HG03442 (cell line): ENCODE measurements around the gene KLF15.

ENCODE experiments used
- ATAC-seq: cut with Tn5 transposase; IDR thresholded peaks from one replicate; pipeline ENCODE4 v1.9.1; 2021; ENCODE audit warnings: mild to moderate bottlenecking, moderate library complexity; ENCODE audit not compliant: unreplicated experiment

Gene KLF15

GRCh38 chr3:126357295-126358037 is at the start of gene KLF15:
KLF15 (minus strand) TSS chr3:126357408; CDS start chr3:126352922, 4,486 bp downstream.
- ATAC-seq = peak; percentile 79

DNA sequence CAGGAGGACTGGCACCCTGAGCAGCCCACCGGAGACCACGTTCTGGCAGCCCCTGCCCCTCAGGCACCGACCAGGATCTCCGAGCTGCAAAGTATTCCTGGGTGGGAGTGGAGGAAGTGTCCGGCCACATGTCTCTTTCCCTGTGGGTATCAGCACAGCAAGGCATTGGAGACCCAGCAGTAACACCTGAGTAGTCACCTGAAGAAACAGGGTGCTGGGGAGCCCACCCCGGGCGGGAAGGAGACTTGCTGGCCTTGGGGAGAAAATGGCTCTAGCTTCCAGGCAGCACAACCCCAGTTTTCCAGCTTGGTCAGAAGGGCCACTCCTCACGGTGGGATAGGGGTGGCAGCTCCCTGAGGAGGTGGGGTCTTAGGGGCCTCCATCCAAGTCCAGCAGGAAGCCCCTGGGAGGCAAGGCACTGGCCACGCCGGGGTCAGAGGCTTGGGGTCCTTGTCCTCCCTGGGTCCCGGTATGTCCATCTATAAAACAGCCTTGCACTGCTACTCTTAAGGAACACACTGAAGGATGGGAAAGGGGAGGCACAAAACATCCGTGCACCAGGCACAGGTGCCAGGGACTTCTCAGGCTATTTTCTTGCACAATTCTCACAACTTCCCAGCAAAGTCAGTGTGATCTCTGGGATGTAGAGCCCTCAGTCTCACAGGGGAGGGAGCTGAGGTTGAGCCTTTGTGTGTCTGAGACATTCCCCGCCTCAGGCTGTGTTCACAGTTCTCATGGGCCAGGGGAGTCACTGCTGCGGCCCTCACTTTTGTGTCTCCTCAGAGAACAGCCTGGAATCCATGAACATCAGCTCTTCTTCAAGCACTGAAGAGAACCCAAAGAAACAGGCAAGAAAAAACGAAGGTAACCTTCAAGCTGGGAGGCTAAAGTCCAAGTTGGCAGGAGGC is 49.4 kb upstream of the KLF15 start:
- no peak for ATAC-seq

- ATAC-seq = no peak
These were observed 45.6 kb upstream of the KLF15 start for GRCh38 chr3:126402666-126403302.

DNA sequence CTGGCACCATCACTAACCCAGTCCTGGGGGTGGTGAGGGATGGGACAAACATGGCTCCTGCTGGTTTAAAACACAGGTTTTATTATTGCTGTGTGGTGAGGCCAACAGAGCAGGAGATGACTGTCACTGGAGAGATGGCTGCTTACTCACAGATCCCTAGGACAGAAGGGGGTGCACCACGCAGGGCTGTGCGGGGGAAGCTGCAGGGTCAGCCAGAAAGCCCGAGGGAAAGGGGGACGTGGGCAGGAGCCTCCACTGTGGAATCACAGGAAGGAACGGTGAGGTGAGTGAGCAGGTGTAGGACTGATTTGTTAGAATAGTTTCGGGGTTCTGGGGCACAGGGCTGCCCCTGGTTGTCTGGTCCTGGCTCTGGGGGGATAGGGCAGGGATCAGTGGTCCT is 45.0 kb upstream of the KLF15 start:
- no peak for ATAC-seq

DNA sequence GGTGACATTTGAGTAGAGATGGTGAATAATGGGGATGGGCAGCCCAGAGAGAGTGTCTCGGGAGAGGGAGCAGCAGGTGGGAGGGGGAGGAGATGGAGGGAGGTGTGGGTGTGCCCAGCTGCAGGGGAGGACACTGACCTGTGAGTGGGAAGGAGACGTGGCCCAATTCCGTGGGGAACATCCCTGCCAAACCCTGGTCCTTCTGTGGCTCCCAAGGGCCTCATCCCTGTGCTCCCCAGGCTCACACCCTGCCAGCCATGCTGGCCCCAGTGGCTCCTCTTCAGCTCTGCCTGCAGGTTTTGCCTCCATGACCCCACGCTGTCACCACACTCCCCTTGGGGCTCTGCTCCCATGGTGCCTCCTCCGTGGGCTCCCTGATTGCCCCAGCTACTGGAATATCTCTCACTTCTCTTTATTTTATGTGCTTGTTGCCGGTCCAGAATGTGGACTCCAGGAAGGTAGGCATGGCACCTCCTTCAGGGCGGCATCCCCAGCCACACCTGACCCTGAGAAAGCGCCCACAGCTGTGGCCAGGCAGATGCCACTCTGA is 44.5 kb upstream of the KLF15 start:
- ATAC-seq = no peak

GRCh38 chr3:126399756-126400155 is 42.5 kb upstream of the KLF15 start:
- no peak for ATAC-seq

DNA sequence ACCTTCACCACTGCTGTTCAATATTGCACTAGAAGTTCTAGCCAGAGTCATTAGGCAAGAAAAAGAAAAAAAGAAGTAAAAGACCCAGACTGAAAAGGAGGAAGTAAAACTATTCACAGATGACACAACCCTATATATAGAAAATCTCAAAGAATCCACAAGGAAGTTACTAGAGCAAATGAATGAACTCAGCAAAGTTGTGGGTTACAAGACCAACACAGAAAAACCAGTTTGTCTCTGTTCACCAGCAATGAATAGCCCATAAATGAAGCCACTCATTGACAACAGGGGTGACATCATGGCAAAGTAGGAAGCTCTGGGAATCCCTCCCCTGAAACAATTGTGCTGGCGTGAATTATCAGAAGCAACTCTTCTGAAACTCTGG is 42.1 kb upstream of the KLF15 start:
- ATAC-seq = no peak

DNA sequence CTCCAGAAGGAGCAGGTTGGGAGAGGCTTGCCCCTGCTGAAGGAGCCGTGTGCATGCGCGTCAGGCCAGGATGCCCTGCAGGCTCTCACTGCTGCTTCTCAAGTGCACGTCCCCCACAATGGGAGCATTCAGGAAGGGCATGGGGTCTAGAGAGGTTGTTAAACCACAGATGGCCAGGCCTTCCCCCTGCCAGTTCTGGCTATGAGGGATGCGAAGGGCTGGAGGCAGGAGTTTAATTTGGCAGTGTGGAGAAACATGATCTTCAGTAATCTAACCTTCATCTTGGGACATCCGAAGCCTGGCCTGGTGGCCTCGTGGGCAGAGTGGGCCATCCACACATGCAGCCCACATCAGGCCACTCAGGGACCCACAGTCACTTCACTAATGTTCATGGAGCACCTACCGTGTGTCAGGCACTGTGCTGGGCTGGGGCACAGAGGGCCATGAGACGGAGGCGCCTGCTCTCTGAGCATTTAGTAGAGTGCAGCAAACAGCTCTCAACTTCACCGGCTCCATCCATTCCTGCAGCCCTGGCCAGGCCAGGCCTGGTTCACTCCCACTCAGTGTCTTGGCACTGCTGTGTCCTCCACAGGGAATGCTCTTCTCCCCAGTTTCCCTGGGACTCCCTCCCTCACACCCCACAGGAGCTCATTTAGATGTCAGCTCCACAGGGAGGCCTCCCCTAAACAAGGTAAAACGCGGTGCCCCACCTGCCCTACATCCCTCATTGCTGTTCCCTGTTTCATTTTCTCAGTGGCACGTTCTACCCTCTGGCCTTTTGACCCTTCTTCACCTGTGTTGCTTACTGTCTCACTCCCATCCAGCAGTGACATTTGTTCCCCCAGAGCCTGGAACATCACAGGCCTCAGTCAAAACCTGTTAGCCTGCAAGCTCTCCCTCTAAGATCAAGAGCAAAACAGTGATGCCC is 41.5 kb upstream of the KLF15 start:
- no peak for ATAC-seq

DNA sequence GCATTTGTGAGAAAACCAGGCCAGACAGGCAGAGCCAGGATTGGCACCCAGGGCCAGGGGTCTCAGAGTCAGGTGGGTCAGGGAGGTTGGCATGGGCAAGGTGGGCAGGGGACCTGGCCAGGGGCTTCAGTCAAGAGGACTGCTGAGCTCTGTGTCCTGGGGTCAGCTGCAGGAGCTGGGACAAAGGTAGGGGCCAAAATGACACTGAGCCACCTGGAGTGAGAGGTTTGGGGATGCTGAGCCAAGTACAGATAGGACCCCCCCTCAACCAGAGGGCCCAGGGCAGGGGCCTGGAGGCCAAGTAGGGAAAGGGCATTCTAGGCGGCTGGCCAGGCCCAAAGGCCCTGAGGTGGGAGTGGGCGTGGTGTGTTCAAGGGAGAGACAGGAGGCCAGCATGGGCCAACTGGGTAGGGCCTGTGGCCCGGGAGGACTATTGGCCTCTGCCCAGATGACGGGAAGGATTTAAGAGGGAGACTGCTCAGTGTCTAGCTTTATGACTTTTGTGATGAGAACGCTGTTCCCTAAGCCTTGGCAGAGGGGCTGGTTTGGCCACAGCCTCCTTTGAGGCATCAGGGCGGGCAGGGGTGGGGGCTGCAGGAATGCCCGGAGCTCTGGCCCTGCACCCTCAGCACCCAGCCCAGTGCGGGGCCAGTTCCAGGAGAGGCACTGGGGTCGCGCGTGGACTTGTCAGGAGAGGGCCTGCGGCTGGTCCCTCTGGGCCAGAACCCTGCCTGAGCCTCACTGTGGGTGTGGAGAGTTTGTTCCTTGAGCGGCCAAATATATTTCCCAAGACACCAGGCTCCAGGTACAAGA is 40.6 kb upstream of the KLF15 start:
- no peak for ATAC-seq

DNA sequence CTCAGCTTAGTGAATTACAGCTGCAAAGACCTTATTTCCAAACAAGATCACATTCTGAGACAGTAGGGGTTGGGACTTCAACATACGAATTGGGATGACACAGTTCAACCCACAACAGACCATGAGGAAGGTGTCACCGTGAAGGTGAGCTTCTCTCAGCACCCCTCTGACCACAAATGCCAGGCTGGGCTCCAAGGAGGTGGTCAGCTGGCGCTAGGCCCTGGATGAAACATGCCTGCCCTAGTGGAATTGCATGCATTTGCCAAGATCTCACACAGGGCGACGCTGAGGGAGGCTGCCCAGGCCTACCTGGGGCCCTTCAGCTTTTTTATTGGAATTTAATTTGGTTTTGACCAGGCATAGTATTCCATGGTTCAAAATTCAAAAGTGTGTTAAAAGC is 39.3 kb upstream of the KLF15 start:
- no peak for ATAC-seq

- no peak for ATAC-seq
These were observed 38.8 kb upstream of the KLF15 start for GRCh38 chr3:126395846-126396513.

- no peak for ATAC-seq
These were observed 37.7 kb upstream of the KLF15 start for GRCh38 chr3:126394977-126395321.

DNA sequence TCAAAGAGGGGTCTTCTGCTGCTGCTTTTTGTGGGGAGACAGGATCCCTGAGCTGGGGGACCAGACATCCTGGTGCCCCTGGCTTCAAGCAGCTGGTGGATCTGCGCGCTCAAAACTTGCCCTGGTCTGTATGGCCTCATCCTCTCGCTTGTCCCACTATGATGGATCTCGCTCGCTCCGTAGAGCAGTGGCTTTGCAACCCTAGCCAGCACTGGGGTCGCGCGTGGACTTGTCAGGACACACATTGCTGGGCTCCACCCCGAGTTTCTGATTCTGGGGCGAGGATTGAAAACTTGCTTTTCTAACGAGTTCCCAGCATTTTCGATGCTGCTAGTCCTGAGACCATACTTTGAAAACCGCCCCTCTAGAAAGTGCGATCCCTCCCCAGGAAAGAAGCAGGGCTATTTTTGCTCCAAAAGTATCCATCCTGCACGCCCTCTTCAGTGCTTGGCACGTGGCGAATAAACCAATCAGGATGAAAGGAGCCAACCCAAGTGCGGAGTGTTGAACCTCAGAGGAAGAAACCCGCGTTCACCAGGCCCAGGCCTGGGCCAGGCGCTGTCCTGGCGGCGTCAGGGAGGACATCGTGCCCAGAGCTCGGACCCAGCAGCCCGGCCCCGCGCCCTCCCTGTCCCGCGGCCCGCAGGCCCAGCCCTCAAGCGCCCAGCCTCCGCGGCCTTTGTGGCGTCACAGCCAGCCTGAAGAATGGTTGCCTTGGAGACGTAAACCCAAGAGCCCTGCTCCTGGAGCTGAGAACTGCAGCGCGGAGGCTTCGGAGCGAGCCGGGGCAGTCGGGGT is 37.2 kb upstream of the KLF15 start, which contains the start of gene CFAP100:
CFAP100 (plus strand) TSS at position 731 of the 798 bp plus-strand sequence. CDS start 1,092 bp downstream, outside the sequence.
- no peak for ATAC-seq

DNA sequence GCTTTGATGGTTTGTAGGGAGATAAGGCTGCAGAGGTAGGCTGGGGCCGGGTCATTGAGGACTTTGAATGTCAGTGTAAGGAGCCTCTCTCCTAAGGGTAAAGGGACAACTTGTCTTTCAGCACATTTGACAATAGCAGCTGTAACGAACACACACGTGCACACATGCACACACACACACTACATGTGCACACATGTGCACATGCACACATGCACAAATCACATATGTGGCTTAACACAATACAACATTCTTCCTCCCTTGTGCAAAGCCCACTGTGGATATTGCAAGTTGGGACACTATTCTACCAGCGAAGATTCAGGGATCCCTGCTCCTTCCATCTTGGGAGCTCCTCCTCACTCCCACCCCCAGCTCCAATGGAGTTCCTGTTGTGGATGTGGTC is 36.4 kb upstream of the KLF15 start:
- ATAC-seq = no peak

DNA sequence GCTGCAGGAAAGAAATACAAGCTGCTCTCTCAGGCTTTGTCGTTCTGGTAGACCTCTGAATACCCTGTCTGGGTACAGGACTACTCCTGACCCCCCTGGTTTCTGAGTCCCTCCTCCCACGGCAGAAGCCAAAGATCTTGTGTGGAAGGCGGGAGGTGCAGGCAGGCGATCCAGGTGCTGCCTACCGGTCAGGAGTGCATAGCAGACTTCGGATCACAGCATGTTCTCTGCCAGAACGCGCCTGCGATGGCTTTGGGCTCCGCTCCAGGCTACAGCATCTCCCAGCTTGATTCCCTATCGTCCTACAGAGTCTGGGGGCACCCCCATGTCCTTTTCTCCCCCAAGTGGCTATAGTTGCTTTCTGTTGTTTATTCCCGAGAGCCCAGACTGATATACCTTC is 35.0 kb upstream of the KLF15 start:
- ATAC-seq = no peak

DNA sequence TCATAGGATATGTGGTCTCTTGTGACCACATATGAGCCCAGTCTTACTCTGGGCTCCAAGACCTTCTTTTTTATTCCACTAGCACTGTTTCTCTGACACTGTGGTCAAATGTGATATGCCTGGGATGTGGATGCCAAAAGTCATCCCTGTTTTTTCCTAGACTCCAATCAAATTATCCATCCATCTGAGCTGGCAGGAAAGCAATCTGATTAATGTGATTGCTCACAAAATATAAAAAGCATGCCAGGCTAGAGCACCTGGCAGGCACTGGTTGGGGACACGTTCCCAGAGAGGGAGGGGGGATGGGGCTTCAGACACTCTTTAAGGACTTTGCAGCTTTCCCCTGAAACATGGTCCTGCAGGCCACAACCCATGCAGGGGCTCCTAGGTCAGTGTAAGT is 34.4 kb upstream of the KLF15 start:
- ATAC-seq = no peak

DNA sequence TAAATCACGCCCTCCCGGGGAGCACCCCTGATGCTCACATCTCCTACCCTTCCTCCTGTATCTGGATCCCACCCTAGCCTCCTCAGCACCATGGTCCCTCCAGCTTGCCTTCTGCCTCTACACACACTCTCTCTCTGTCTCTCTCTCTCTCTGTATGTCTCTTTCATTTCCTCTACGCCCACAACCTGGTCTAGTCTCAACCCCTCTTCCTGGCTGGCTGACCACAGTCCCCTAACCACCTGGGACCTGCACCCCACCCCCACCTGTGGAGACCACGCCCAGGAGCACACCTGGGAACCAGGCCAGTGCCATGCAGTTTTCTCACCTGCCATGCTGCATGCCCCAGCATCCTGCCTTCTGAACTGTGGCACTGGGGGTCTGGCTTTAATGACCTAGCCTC is 33.5 kb upstream of the KLF15 start:
- no peak for ATAC-seq

DNA sequence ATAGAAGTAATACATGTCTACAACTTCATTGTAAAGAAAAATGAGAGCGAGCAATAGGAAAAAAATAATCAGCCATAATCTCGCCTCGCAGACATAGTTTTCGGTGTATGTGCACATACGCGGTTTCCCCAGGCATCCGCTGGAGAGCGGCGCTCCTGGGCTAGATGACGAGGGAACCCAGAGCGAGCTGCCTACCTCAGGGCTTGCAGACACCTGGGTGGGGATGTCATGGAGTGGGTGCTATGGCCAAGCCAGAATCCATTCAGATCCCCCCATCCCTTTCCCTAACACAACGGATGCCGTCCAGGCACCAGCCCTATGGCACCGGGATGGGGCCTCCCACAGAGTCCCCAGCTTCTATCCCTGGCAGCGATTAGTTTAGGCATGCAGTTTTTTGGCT is 33.0 kb upstream of the KLF15 start:
- ATAC-seq = no peak
